Left ventricle myocardium inferior (tissue), 1 donor: ENCODE results near the gene IFITM10. TPM values are rescaled to one million over a fixed set of nuclear protein-coding genes. Genes with fewer than 3 reads are reported as not detected.

ENCODE experiments used
- DNase-seq: peaks from one replicate; pipeline ENCODE4 v3.0.0-alpha.2; 2020
- H3K27ac ChIP-seq: fragments of 200-600 bp; replicated peaks from 2 replicates; pipeline ENCODE4 v1.8.0; 2021
- H3K27me3 ChIP-seq: fragments of 200-600 bp; 2 replicates; pipeline ENCODE4 v1.8.0; 2021; ENCODE audit warnings: low read depth
- H3K36me3 ChIP-seq: fragments of 200-600 bp; 2 replicates; pipeline ENCODE4 v1.8.0; 2021
- H3K4me1 ChIP-seq: fragments of 200-600 bp; 2 replicates; pipeline ENCODE4 v1.8.0; 2021
- H3K4me3 ChIP-seq: fragments of 200-600 bp; 2 replicates; pipeline ENCODE4 v1.8.0; 2021; ENCODE audit warnings: mild to moderate bottlenecking, moderate library complexity
- H3K9me3 ChIP-seq: fragments of 200-600 bp; replicated peaks from 2 replicates; pipeline ENCODE4 v1.8.0; 2021
- intact Hi-C: fragments of 100-400 bp; cut with micrococcal nuclease; formaldehyde crosslinking; loops from one replicate; pipeline ENCODE4 v1.11.0; 2022
- total RNA-seq: library from RNA; stranded (reverse); fragmentation: NEBNext Ultra II Directional; extraction: Animal tissue kit (Norgen Biotek cat#: 25700); gene quantifications from one replicate; pipeline ENCODE4 v1.2.1, GENCODE V29; 2021
- TF ChIP-seq, protein P1 (sequence below): fragments of 200-600 bp; IDR thresholded peaks from 2 replicates; pipeline ENCODE4 v1.8.0; 2021; ENCODE audit warnings: antibody characterized with exemption, mild to moderate bottlenecking, borderline replicate concordance
- donor health status: DM: no; HTN: yes; CAD: no; lungs with severe emphysema.

The IFITM10 gene
- total RNA-seq, 1 donor from 2014 or later = 0.58 TPM

DNA sequence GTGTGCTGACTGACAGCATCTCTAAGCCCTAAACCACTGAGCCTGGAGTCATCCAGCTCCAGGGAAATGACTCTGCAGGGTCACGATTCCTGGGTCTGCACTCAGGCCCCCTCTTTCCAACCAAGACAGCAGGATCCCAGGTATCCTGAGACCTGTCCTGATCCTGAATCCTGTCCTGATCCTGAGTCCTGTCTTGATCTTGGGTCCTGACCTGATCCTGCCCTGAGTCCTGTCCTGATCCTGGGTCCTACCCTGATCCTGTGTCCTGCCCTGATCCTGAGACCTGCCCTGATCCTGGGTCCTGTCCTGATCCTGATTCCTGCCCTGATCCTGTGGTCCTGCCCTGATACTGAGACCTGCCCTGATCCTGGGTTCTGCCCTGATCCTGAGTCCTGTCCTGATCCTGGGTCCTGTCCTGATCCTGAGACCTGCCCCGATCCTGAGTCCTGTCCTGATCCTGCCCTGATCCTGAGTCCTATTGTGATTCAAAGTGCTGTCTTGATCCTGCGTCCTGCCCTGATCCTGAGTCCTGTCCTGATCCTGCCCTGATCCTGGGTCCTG is 54.8 kb downstream of the IFITM10 start:
- Histone ChIP-seq H3K4me1 (peaks cover 15% of the 10 kb centered on the region), H3K9me3 (no peaks in the 10 kb centered on the region), H3K36me3 (no peaks in the 10 kb centered on the region), H3K27me3 (peaks cover 13% of the 10 kb centered on the region), H3K4me3 (no peak overlapping the region), H3K27ac (no peak overlapping the region)
- TF ChIP-seq, protein P1, sequence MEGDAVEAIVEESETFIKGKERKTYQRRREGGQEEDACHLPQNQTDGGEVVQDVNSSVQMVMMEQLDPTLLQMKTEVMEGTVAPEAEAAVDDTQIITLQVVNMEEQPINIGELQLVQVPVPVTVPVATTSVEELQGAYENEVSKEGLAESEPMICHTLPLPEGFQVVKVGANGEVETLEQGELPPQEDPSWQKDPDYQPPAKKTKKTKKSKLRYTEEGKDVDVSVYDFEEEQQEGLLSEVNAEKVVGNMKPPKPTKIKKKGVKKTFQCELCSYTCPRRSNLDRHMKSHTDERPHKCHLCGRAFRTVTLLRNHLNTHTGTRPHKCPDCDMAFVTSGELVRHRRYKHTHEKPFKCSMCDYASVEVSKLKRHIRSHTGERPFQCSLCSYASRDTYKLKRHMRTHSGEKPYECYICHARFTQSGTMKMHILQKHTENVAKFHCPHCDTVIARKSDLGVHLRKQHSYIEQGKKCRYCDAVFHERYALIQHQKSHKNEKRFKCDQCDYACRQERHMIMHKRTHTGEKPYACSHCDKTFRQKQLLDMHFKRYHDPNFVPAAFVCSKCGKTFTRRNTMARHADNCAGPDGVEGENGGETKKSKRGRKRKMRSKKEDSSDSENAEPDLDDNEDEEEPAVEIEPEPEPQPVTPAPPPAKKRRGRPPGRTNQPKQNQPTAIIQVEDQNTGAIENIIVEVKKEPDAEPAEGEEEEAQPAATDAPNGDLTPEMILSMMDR = no peak
- intact Hi-C loops = loop anchor here (2.0 to 10.0 kb wide), 2 partner anchors 137 to 459 kb away; no protein-coding TSS in a partner anchor
- DNase-seq = no peak

- no peaks in the 10 kb centered on the region for H3K9me3 ChIP-seq
- H3K4me1 ChIP-seq = peaks cover 15% of the 10 kb centered on the region
- no peak for DNase-seq
- H3K27me3 ChIP-seq = peaks cover 14% of the 10 kb centered on the region
- H3K27ac ChIP-seq = no peak overlapping the region
- intact Hi-C loops = loop anchor here (2.0 to 10.0 kb wide), 2 partner anchors 138 to 460 kb away; no protein-coding TSS in a partner anchor
- TF ChIP-seq, protein P1 = no peak
- no peaks in the 10 kb centered on the region for H3K36me3 ChIP-seq
- no peak overlapping the region for H3K4me3 ChIP-seq
Measured at GRCh38 chr11:1694846-1695547, 55.4 kb downstream of the IFITM10 start.

GRCh38 chr11:1694064-1694845 is 56.1 kb downstream of the IFITM10 start:
- DNase-seq = peak; percentile 90
- H3K27ac ChIP-seq = peak overlapping the region; percentile 77
- H3K36me3 ChIP-seq = no peaks in the 10 kb centered on the region
- TF ChIP-seq, protein P1 = peak; percentile 94
- peak overlapping the region; percentile 61 for H3K4me3 ChIP-seq
- H3K9me3 ChIP-seq = no peaks in the 10 kb centered on the region
- peaks cover 15% of the 10 kb centered on the region for H3K27me3 ChIP-seq
- peaks cover 15% of the 10 kb centered on the region for H3K4me1 ChIP-seq
- intact Hi-C loops = loop anchor here (2.0 to 10.0 kb wide), 2 partner anchors 139 to 461 kb away; no protein-coding TSS in a partner anchor

GRCh38 chr11:1693327-1694063 is 56.9 kb downstream of the IFITM10 start:
- Histone ChIP-seq H3K9me3 (no peaks in the 10 kb centered on the region), H3K36me3 (no peaks in the 10 kb centered on the region), H3K27ac (peak overlapping the region; percentile 77), H3K4me1 (peaks cover 15% of the 10 kb centered on the region), H3K27me3 (peaks cover 17% of the 10 kb centered on the region), H3K4me3 (peak overlapping the region; percentile 61)
- intact Hi-C loops = loop anchor here (2.0 to 10.0 kb wide), 2 partner anchors 139 to 461 kb away; no protein-coding TSS in a partner anchor
- TF ChIP-seq, protein P1 = peak; percentile 94
- DNase-seq = peak; percentile 85
